Brain microvascular endothelial cell (primary cell): ENCODE data around the gene ADRA2C.

Experiments used
- DNase-seq: peaks from one replicate; pipeline ENCODE4 v3.0.0-alpha.2; 2020
- H3K27ac ChIP-seq: fragments of 250-450 bp; sonication (Bioruptor Pico); 2 replicates; pipeline ENCODE4 v1.5.1; 2020; ENCODE audit warnings: mild to moderate bottlenecking, moderate library complexity
- H3K27me3 ChIP-seq: fragments of 250-450 bp; sonication (Bioruptor Pico); replicated peaks from 2 replicates; pipeline ENCODE4 v1.5.1; 2020; ENCODE audit warnings: mild to moderate bottlenecking
- H3K36me3 ChIP-seq: fragments of 250-450 bp; sonication (Bioruptor Pico); replicated peaks from 2 replicates; pipeline ENCODE4 v1.5.1; 2020; ENCODE audit warnings: mild to moderate bottlenecking
- H3K4me3 ChIP-seq: 2 replicates; pipeline ENCODE4 v1.5.1; 2011; ENCODE audit warnings: low read depth, mild to moderate bottlenecking, control low read depth, low read length, moderate library complexity
- CTCF ChIP-seq: IDR thresholded peaks from 2 replicates; pipeline ENCODE4 v1.5.1; 2011; ENCODE audit warnings: low read depth, mild to moderate bottlenecking, moderate library complexity, low read length, control low read depth, inconsistent platforms; ENCODE audit errors: missing control alignments
- in situ Hi-C: cut with HindIII; loops from 2 replicates; pipeline ENCODE4 v1.10.0; 2017; ENCODE audit warnings: low sequenced_read_pairs, low pct_ligation_motif_present

ADRA2C gene

GRCh38 chr4:3788366-3788660 lies 22.1 kb downstream of the ADRA2C start:
- TF ChIP-seq CTCF: no peak
- DNase-seq: no peak
- H3K27ac ChIP-seq: no peak overlapping the region
- no peaks in the 10 kb centered on the region for H3K36me3 ChIP-seq
- H3K4me3 ChIP-seq: no peak overlapping the region
- in situ Hi-C loops: no loop called here
- H3K27me3 ChIP-seq: no peaks in the 10 kb centered on the region

- no peak for TF ChIP-seq CTCF
- H3K36me3 ChIP-seq: no peaks in the 10 kb centered on the region
- DNase-seq: no peak
- no peak overlapping the region for H3K4me3 ChIP-seq
- in situ Hi-C loops: no loop called here
- no peak overlapping the region for H3K27ac ChIP-seq
- H3K27me3 ChIP-seq: no peaks in the 10 kb centered on the region
These were observed 23.4 kb downstream of the ADRA2C start for GRCh38 chr4:3789587-3789986.

- DNase-seq: no peak
- in situ Hi-C loops: no loop called here
- no peaks in the 10 kb centered on the region for H3K36me3 ChIP-seq
- no peak overlapping the region for H3K27ac ChIP-seq
- no peak for TF ChIP-seq CTCF
- no peak overlapping the region for H3K4me3 ChIP-seq
- no peaks in the 10 kb centered on the region for H3K27me3 ChIP-seq
These were observed 23.9 kb downstream of the ADRA2C start for GRCh38 chr4:3790006-3790561.

- H3K4me3 ChIP-seq: no peak overlapping the region
- TF ChIP-seq CTCF: no peak
- no peak overlapping the region for H3K27ac ChIP-seq
- no peaks in the 10 kb centered on the region for H3K27me3 ChIP-seq
- DNase-seq: no peak
- in situ Hi-C loops: no loop called here
- no peaks in the 10 kb centered on the region for H3K36me3 ChIP-seq
These were observed 25.1 kb downstream of the ADRA2C start for GRCh38 chr4:3791256-3791655.

GRCh38 chr4:3791910-3792542 lies 25.8 kb downstream of the ADRA2C start:
- TF ChIP-seq CTCF: no peak
- in situ Hi-C loops: no loop called here
- Histone ChIP-seq H3K27me3 (no peaks in the 10 kb centered on the region), H3K4me3 (no peak overlapping the region), H3K36me3 (no peaks in the 10 kb centered on the region), H3K27ac (no peak overlapping the region)
- peak; percentile 6 for DNase-seq

GRCh38 chr4:3792813-3793212 lies 26.6 kb downstream of the ADRA2C start:
- Histone ChIP-seq H3K4me3 (no peak overlapping the region), H3K27ac (no peak overlapping the region), H3K36me3 (no peaks in the 10 kb centered on the region), H3K27me3 (no peaks in the 10 kb centered on the region)
- TF ChIP-seq CTCF: no peak
- DNase-seq: no peak
- in situ Hi-C loops: no loop called here
